Liver (tissue), 9 donors: ENCODE results near the gene TMEM50B. TPM values are rescaled to one million over a fixed set of nuclear protein-coding genes. Genes with fewer than 3 reads are reported as not detected.

Experiments
- DNase-seq: peaks from one replicate; pipeline ENCODE4 v3.0.0-alpha.2; 2017; ENCODE audit warnings: low spot score
- H3K27ac ChIP-seq, 2 donors: one replicate each; pipeline ENCODE4 v1.7.0; 2013; ENCODE audit warnings: inconsistent platforms in 2 of 2, low read length in 2 of 2, control low read depth in 1 of 2, low read depth in 1 of 2, mild to moderate bottlenecking in 1 of 2
- H3K27me3 ChIP-seq, 4 donors: one replicate each; pipeline versions ENCODE4 v1.6.1 to v1.7.0; 2013; ENCODE audit warnings: low read length in 3 of 4, inconsistent platforms in 1 of 4, mild to moderate bottlenecking in 1 of 4, moderate library complexity in 1 of 4; ENCODE audit not compliant: control insufficient read depth in 4 of 4, insufficient read depth in 4 of 4
- H3K36me3 ChIP-seq, 4 donors: one replicate each; pipeline versions ENCODE4 v1.6.1 to v1.7.0; 2013; ENCODE audit warnings: low read length in 3 of 4, mild to moderate bottlenecking in 3 of 4, low read depth in 1 of 4, moderate library complexity in 1 of 4; ENCODE audit not compliant: control insufficient read depth in 4 of 4, insufficient read depth in 3 of 4
- H3K4me1 ChIP-seq, 4 donors: one replicate each; pipeline versions ENCODE4 v1.6.1 to v1.7.0; 2013; ENCODE audit warnings: low read length in 3 of 4, mild to moderate bottlenecking in 3 of 4, moderate library complexity in 1 of 4; ENCODE audit not compliant: control insufficient read depth in 4 of 4, insufficient read depth in 4 of 4
- H3K4me3 ChIP-seq, 3 donors: one replicate each; pipeline versions ENCODE4 v1.6.1 to v1.7.0; 2013; ENCODE audit warnings: low read length in 3 of 3, control low read depth in 1 of 3, low read depth in 1 of 3, mild to moderate bottlenecking in 1 of 3
- H3K9ac ChIP-seq, 2 donors: one replicate each; pipeline ENCODE4 v1.7.0; 2013; ENCODE audit warnings: low read length in 2 of 2, mild to moderate bottlenecking in 2 of 2, moderate library complexity in 2 of 2, control low read depth in 1 of 2, low read depth in 1 of 2
- H3K9me3 ChIP-seq, 4 donors: one replicate each; pipeline versions ENCODE4 v1.6.1 to v1.7.0; 2013; ENCODE audit warnings: low read length in 3 of 4; ENCODE audit not compliant: control insufficient read depth in 4 of 4
- ATF3 ChIP-seq: IDR thresholded peaks from 2 replicates; pipeline ENCODE4 v1.6.1; 2016; ENCODE audit warnings: antibody characterized with exemption
- EGR1 ChIP-seq, 2 donors: IDR thresholded peaks; 2 replicates each; pipeline ENCODE4 v1.6.1; 2016 to 2018; ENCODE audit warnings: antibody characterized with exemption in 2 of 2, low read depth in 2 of 2
- FOXA2 ChIP-seq: IDR thresholded peaks from 2 replicates; pipeline ENCODE4 v1.6.1; 2016; ENCODE audit warnings: antibody characterized with exemption
- GABPA ChIP-seq, 2 donors: IDR thresholded peaks in 1 of 2; conservative IDR thresholded peaks in 1 of 2; 2 replicates each; pipeline ENCODE4 v1.6.1; 2016; ENCODE audit warnings: antibody characterized with exemption in 2 of 2, mild to moderate bottlenecking in 1 of 2, moderate library complexity in 1 of 2
- HNF4A ChIP-seq, 2 donors: conservative IDR thresholded peaks; 2 replicates each; pipeline ENCODE4 v1.6.1; 2016; ENCODE audit warnings: antibody characterized with exemption in 2 of 2, mild to moderate bottlenecking in 2 of 2
- JUND ChIP-seq, 2 donors: IDR thresholded peaks; 2 replicates each; pipeline ENCODE4 v1.6.1; 2016; ENCODE audit warnings: antibody characterized with exemption in 2 of 2
- MAX ChIP-seq: IDR thresholded peaks from 2 replicates; pipeline ENCODE4 v1.6.1; 2016; ENCODE audit warnings: antibody characterized with exemption
- NR2F2 ChIP-seq: IDR thresholded peaks from 2 replicates; pipeline ENCODE4 v1.6.1; 2016; ENCODE audit warnings: antibody characterized with exemption
- RXRA ChIP-seq, 2 donors: IDR thresholded peaks; 2 replicates each; pipeline ENCODE4 v1.6.1; 2017 to 2018; ENCODE audit warnings: antibody characterized with exemption in 2 of 2, mild to moderate bottlenecking in 1 of 2
- SP1 ChIP-seq: IDR thresholded peaks from 2 replicates; pipeline ENCODE4 v1.6.1; 2018; ENCODE audit warnings: antibody characterized with exemption, mild to moderate bottlenecking
- TAF1 ChIP-seq: conservative IDR thresholded peaks from 2 replicates; pipeline ENCODE4 v1.6.1; 2016; ENCODE audit warnings: antibody characterized with exemption, mild to moderate bottlenecking
- YY1 ChIP-seq: IDR thresholded peaks from 2 replicates; pipeline ENCODE4 v1.6.1; 2016; ENCODE audit warnings: antibody characterized with exemption, mild to moderate bottlenecking
- WGBS: extraction: QIAGEN DNeasy Blood & Tissue Kit; methylation state at CpG from one replicate; pipeline ENCODE4 v1.1.7; 2013; 5-methylcytosine and 5-hydroxymethylcytosine counted together
- polyA plus RNA-seq, 2 donors: library from polyadenylated mRNA; stranded (reverse) in 1 of 2; unstranded in 1 of 2; fragments of 200-250 nt in 1 of 2; fragments of >200 nt in 1 of 2; fragmentation: Nextera tagmentation in 1 of 2; extraction: Ambion mirVana in 1 of 2; gene quantifications; one replicate each; pipeline versions ENCODE4 v1.2.1 to v1.2.3, GENCODE V29; 2013 to 2015
- total RNA-seq, 2 donors: library from RNA; depleted of rRNA; stranded (reverse); fragments of >200 nt; gene quantifications; one replicate each; pipeline ENCODE4 v1.2.3, GENCODE V29; 2014
- TF ChIP-seq, protein P1 (sequence below): IDR thresholded peaks from 2 replicates; pipeline ENCODE4 v1.6.1; 2016; ENCODE audit warnings: antibody characterized with exemption, mild to moderate bottlenecking
- donor health status: healthy.
- donor health status: healthy.
- donor health status: healthy.
- donor health status: healthy.
- donor health status: healthy.

The TMEM50B gene
- total and polyA plus RNA-seq, 4 donors: 11.8 to 31.8 (median 29.9) TPM

- peak within 1 kb of the TSS; percentile 89 to 95 for H3K27ac ChIP-seq
- no peaks in the 10 kb centered on the region for H3K9me3 ChIP-seq
- no peaks in the 10 kb centered on the region for H3K36me3 ChIP-seq
- TF ChIP-seq TAF1: no peak
- TF ChIP-seq FOXA2: no peak
- TF ChIP-seq, protein P1, sequence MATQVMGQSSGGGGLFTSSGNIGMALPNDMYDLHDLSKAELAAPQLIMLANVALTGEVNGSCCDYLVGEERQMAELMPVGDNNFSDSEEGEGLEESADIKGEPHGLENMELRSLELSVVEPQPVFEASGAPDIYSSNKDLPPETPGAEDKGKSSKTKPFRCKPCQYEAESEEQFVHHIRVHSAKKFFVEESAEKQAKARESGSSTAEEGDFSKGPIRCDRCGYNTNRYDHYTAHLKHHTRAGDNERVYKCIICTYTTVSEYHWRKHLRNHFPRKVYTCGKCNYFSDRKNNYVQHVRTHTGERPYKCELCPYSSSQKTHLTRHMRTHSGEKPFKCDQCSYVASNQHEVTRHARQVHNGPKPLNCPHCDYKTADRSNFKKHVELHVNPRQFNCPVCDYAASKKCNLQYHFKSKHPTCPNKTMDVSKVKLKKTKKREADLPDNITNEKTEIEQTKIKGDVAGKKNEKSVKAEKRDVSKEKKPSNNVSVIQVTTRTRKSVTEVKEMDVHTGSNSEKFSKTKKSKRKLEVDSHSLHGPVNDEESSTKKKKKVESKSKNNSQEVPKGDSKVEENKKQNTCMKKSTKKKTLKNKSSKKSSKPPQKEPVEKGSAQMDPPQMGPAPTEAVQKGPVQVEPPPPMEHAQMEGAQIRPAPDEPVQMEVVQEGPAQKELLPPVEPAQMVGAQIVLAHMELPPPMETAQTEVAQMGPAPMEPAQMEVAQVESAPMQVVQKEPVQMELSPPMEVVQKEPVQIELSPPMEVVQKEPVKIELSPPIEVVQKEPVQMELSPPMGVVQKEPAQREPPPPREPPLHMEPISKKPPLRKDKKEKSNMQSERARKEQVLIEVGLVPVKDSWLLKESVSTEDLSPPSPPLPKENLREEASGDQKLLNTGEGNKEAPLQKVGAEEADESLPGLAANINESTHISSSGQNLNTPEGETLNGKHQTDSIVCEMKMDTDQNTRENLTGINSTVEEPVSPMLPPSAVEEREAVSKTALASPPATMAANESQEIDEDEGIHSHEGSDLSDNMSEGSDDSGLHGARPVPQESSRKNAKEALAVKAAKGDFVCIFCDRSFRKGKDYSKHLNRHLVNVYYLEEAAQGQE: no peak
- TF ChIP-seq GABPA (IDR thresholded peaks at IDR 0.05 in 1 of 2, conservative IDR thresholded peaks at IDR 0.05 in 1 of 2): no peak
- TF ChIP-seq NR2F2: no peak
- TF ChIP-seq RXRA (IDR thresholded peaks at IDR 0.05): no peak
- no peak for TF ChIP-seq JUND (IDR thresholded peaks at IDR 0.05)
- TF ChIP-seq MAX: no peak
- TF ChIP-seq EGR1 (IDR thresholded peaks at IDR 0.05; ENCODE audit: low read depth in 2 of 2): no peak
- H3K4me3 ChIP-seq: peak within 1 kb of the TSS; percentile 64 to 90 (median 71)
- peak; percentile 69 for DNase-seq
- H3K27me3 ChIP-seq: no peaks in the 10 kb centered on the region
- peak within 1 kb of the TSS; percentile 61 to 80 for H3K9ac ChIP-seq
- peaks cover 3 to 16% (median 13%) of the 10 kb centered on the region in 4 donors for H3K4me1 ChIP-seq
- WGBS: under 1% methylated on average over 89 of the region's 89 CpGs
These were observed 76.5 kb downstream of the TMEM50B start, which contains the start of gene IFNGR2 for GRCh38 chr21:33403128-33403785. Gene IFNGR2, plus strand, starts transcription at chr21:33403413. Its CDS starts 131 bp downstream, at chr21:33403544.

DNA sequence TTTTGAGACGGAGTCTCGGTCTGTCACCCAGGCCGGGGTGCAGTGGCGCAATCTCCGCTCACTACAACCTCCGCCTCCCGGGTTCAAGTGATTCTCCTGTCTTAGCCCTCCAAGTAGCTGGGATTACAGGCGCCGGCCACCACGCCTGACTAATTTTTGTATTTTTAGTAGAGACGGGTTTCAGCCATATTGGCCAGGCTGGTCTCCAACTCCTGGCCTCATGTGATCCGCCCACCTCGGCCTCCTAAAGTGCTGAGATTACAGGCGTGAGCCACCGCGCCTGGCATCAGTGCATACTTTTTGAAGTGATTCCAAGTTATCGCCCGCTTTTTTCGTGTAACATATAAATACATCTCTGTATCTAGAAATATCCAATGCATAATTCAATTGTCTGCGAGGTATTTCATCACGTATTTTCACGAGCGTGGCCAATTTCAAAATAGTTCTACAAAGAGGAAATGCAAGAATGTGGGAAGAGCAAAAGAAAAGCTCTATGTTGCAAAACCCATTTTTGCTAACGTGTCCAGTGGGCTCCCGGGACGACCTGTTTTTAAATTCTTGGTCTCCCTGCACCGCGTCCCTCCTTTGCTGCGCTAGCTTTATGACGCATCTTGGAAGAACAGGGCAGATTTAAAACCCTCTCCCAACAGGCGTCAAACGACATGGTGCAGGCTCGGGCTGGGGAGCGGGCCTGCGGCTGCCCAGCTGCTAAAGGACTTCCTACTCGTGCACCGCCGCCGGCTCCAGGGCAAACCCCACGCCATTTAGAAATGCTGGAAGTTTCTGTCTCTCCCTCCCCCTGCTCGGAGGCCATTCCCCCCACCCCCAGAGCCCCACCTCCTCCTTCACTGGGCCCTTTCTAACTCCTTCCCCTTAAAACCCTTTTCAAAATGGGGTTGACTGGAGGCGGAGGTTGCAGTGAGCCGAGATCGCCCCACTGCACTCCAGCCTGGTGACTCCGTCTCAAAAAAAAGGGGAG is 77.5 kb downstream of the TMEM50B start:
- H3K4me3 ChIP-seq: peak overlapping the region in 1 of 3 donors; percentile 90
- no peak overlapping the region for H3K9ac ChIP-seq
- H3K27ac ChIP-seq: peak overlapping the region; percentile 76 to 95
- TF ChIP-seq YY1 (peak; percentile 25), FOXA2 (no peak)
- no peaks in the 10 kb centered on the region for H3K9me3 ChIP-seq
- no peaks in the 10 kb centered on the region for H3K36me3 ChIP-seq
- no peak for DNase-seq
- no peaks in the 10 kb centered on the region for H3K27me3 ChIP-seq
- 69% methylated on average over 45 of the region's 45 CpGs for WGBS
- H3K4me1 ChIP-seq: peaks cover 3 to 16% (median 13%) of the 10 kb centered on the region in 4 donors

- Histone ChIP-seq H3K4me1 (peaks cover 3 to 16% (median 13%) of the 10 kb centered on the region in 4 donors), H3K36me3 (no peaks in the 10 kb centered on the region), H3K4me3 (no peak overlapping the region), H3K27ac (no peak overlapping the region), H3K27me3 (no peaks in the 10 kb centered on the region), H3K9ac (no peak overlapping the region), H3K9me3 (no peaks in the 10 kb centered on the region)
- TF ChIP-seq RXRA (IDR thresholded peaks at IDR 0.05): no peak
- no peak for TF ChIP-seq HNF4A (conservative IDR thresholded peaks at IDR 0.05)
- no peak for TF ChIP-seq SP1
- TF ChIP-seq ATF3: no peak
- WGBS: 76% methylated on average over 6 of the region's 6 CpGs
- no peak for DNase-seq
These were observed 78.2 kb downstream of the TMEM50B start for GRCh38 chr21:33401630-33401992.
